ENCODE results near the gene TTYH3.

DNA sequence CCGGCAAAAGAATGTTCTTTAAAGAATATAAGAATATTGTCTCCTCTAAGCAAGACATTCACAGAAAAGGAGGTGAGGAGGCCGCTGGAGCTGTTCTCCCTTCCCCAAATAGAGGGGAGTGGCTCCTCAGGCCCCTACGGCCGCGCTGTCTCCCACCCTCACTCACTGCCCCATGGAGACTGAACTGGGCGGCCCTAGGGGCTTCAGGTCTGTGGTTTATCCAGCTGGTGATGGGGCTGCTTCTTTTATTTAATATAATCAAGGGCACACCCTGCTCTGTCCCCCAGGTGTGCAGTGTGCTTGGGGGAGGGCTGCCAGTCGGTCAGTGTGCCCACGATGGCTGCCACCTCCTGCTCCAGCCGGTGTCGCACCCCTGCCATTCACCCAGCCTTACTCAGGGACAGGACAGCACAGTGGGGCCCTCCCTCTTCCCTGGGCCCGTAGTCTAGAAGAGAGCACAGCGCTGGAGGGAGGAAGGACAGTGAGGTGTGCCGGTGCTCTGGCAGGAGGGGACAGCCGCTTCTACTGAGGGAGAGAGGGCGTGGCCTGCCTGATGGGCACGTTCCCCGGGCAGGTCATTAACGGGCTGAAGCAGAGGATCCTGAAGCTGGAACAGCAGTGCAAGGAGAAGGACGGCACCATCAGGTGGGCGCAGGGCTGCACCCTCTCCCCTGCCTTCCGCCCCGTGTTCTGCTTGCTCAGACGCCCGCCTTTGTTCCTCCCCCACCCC lies 49.6 kb upstream of the TTYH3 start:
- TF ChIP-seq, protein P1, sequence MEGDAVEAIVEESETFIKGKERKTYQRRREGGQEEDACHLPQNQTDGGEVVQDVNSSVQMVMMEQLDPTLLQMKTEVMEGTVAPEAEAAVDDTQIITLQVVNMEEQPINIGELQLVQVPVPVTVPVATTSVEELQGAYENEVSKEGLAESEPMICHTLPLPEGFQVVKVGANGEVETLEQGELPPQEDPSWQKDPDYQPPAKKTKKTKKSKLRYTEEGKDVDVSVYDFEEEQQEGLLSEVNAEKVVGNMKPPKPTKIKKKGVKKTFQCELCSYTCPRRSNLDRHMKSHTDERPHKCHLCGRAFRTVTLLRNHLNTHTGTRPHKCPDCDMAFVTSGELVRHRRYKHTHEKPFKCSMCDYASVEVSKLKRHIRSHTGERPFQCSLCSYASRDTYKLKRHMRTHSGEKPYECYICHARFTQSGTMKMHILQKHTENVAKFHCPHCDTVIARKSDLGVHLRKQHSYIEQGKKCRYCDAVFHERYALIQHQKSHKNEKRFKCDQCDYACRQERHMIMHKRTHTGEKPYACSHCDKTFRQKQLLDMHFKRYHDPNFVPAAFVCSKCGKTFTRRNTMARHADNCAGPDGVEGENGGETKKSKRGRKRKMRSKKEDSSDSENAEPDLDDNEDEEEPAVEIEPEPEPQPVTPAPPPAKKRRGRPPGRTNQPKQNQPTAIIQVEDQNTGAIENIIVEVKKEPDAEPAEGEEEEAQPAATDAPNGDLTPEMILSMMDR (IDR thresholded peaks at IDR 0.05): no peak
- no peak for TF ChIP-seq POLR2A (IDR thresholded peaks at IDR 0.05)

All from uterus (tissue), 2 donors.